Panc1 (cell line): Measurements from ENCODE around the gene ADD1. TPM values are rescaled to one million over a fixed set of nuclear protein-coding genes. Genes with fewer than 3 reads are reported as not detected.

ENCODE experiments used
- ATAC-seq: fragments of 200-7000 bp; cut with Tn5 transposase; 2 replicates; pipeline ENCODE4 v1.9.1; 2020; ENCODE audit warnings: mild to moderate bottlenecking, moderate library complexity
- BruUV-seq: library from RNA; stranded (reverse); fragments of 400-500 nt; replicated peaks from 2 replicates; lab custom pipeline; 2021; lab: Mats Ljungman, UMichigan
- CTCF ChIA-PET: fragments of 300-600 bp; sonication (Branson Sonifier 250); formaldehyde crosslinking; loops from one replicate; lab custom pipeline; 2022; ENCODE audit warnings: antibody characterized with exemption; lab: Charles Lee
- POLR2A ChIA-PET: fragments of 300-600 bp; sonication (Branson Sonifier 250); formaldehyde crosslinking; loops from one replicate; lab custom pipeline; 2022; ENCODE audit warnings: antibody characterized with exemption; lab: Charles Lee
- DNase-seq: peaks from one replicate; pipeline ENCODE4 v3.0.0-alpha.2; 2010; ENCODE audit warnings: low read depth, low spot score
- H3K27ac ChIP-seq: 2 replicates; pipeline ENCODE4 v1.5.1; 2011; ENCODE audit warnings: mild to moderate bottlenecking, low read length, inconsistent platforms
- H3K27me3 ChIP-seq: fragments of 200-500 bp; sonication (Bioruptor generic); 2 replicates; pipeline ENCODE4 v1.6.0; 2014; ENCODE audit warnings: low read length, inconsistent platforms; ENCODE audit not compliant: control insufficient read depth, insufficient read depth
- H3K36me3 ChIP-seq: fragments of 200-500 bp; sonication (Bioruptor generic); 2 replicates; pipeline ENCODE4 v1.5.1; 2014; ENCODE audit warnings: inconsistent platforms, mild to moderate bottlenecking, low read length, moderate library complexity; ENCODE audit not compliant: control insufficient read depth, insufficient read depth
- H3K4me1 ChIP-seq: 2 replicates; pipeline ENCODE4 v1.5.1; 2011; ENCODE audit warnings: inconsistent platforms, mild to moderate bottlenecking, low read length, moderate library complexity; ENCODE audit not compliant: control insufficient read depth, insufficient read depth
- H3K4me3 ChIP-seq, 2 experiments: 2 replicates each; pipeline ENCODE4 v1.5.1; 2011 to 2012; ENCODE audit warnings: low read depth in 2 of 2, low read length in 2 of 2, mild to moderate bottlenecking in 2 of 2, inconsistent platforms in 1 of 2, moderate library complexity in 1 of 2
- H3K9me3 ChIP-seq: fragments of 200-500 bp; sonication (Bioruptor generic); 2 replicates; pipeline ENCODE4 v1.5.1; 2014; ENCODE audit warnings: low read depth, mild to moderate bottlenecking, inconsistent platforms, low read length, moderate library complexity; ENCODE audit not compliant: control insufficient read depth, insufficient read depth
- CTCF ChIP-seq: fragments of 450-650 bp; IDR thresholded peaks from 2 replicates; pipeline ENCODE4 v1.5.1; 2017; ENCODE audit warnings: mild to moderate bottlenecking
- POLR2AphosphoS5 ChIP-seq: IDR thresholded peaks from 2 replicates; pipeline ENCODE4 v1.6.1; 2012; ENCODE audit warnings: mild to moderate bottlenecking, low read depth, low read length, moderate library complexity
- REST ChIP-seq, 2 experiments: IDR thresholded peaks; 2 replicates each; pipeline ENCODE4 v1.6.1; 2011 to 2012; ENCODE audit warnings: low read depth in 2 of 2, control low read depth in 1 of 2, low read length in 1 of 2, mild to moderate bottlenecking in 1 of 2, moderate library complexity in 1 of 2; ENCODE audit not compliant: insufficient read depth in 1 of 2
- SIN3A ChIP-seq: IDR thresholded peaks from 2 replicates; pipeline ENCODE4 v1.6.1; 2012; ENCODE audit warnings: low read depth, mild to moderate bottlenecking, low read length, moderate library complexity, borderline replicate concordance; ENCODE audit not compliant: insufficient read depth
- TCF7L2 ChIP-seq: IDR thresholded peaks from 2 replicates; pipeline ENCODE4 v1.6.1; 2011; ENCODE audit warnings: mild to moderate bottlenecking, low read depth, low read length, inconsistent platforms
- in situ Hi-C: cut with HindIII; loops from 2 replicates; pipeline ENCODE4 v1.10.0; 2016; ENCODE audit warnings: low sequenced_read_pairs, low pct_unique_long_range_greater_than_20kb
- intact Hi-C: fragments of 100-400 bp; cut with micrococcal nuclease; formaldehyde crosslinking; loops from one replicate; pipeline ENCODE4 v1.10.0; 2022; ENCODE audit not compliant: unreplicated experiment
- total RNA-seq: library from RNA; stranded (reverse); gene quantifications from one replicate; pipeline ENCODE4 v1.2.1, GENCODE V29; 2021; ENCODE audit not compliant: unreplicated experiment

Gene ADD1
- total RNA-seq, 1 experiment from 2014 or later, result 158 TPM

GRCh38 chr4:2930758-2931511 lies 87.3 kb downstream of the ADD1 start:
- intact Hi-C loops, result loop anchor here (10.0 kb wide), 2 partner anchors 136 to 166 kb away; partner anchors contain the start of gene SH3BP2
- ChIA-PET CTCF (no interaction called here), POLR2A (interaction anchor here (0.6 kb wide), 1 partner anchor 303 kb away, joined by 3 read pairs; no protein-coding TSS in a partner anchor)
- no peaks in the 10 kb centered on the region for H3K9me3 ChIP-seq
- H3K4me1 ChIP-seq, result peaks cover 19% of the 10 kb centered on the region
- peak overlapping the region; percentile 7; the same call in 1 of the 2 replicates for H3K27ac ChIP-seq
- in situ Hi-C loops, result no loop called here
- no peaks in the 10 kb centered on the region for H3K36me3 ChIP-seq
- no TSS peak for BruUV-seq
- ATAC-seq (peak; percentile 24), DNase-seq (no peak)
- no peak overlapping the region for H3K4me3 ChIP-seq
- TF ChIP-seq CTCF (no peak), TCF7L2 (no peak), SIN3A (no peak)
- H3K27me3 ChIP-seq, result no peaks in the 10 kb centered on the region

- Histone ChIP-seq H3K9me3 (no peaks in the 10 kb centered on the region), H3K36me3 (no peaks in the 10 kb centered on the region), H3K27me3 (no peaks in the 10 kb centered on the region), H3K27ac (peak overlapping the region; percentile 85), H3K4me1 (peaks cover 25% of the 10 kb centered on the region), H3K4me3 (peak overlapping the region; percentile 56; a peak in 3 of 4 replicates)
- no TSS peak for BruUV-seq
- intact Hi-C loops, result loop anchor here (10.0 kb wide), 2 partner anchors 137 to 167 kb away; partner anchors contain the start of gene SH3BP2
- ChIA-PET POLR2A (no interaction called here), CTCF (no interaction called here)
- TF ChIP-seq TCF7L2, result no peak
- TF ChIP-seq POLR2AphosphoS5, result no peak
- no peak for TF ChIP-seq SIN3A
- no peak for TF ChIP-seq CTCF
- no peak for TF ChIP-seq REST (IDR thresholded peaks at IDR 0.05; ENCODE audit: insufficient read depth in 1 of 2, low read depth in 2 of 2, low read length in 1 of 2)
- in situ Hi-C loops, result no loop called here
- ATAC-seq (peak; percentile 15), DNase-seq (no peak)
Observed at GRCh38 chr4:2931512-2932301, 88.1 kb downstream of the ADD1 start.
